Left ventricle myocardium inferior (tissue), 1 donor: ENCODE data around the gene C2CD4A. TPM values are rescaled to one million over a fixed set of nuclear protein-coding genes. Genes with fewer than 3 reads are reported as not detected.
A peak's percentile ranks its signal among the peaks of the same experiment; 100 is the strongest.

Experiments
- DNase-seq: peaks from one replicate; pipeline ENCODE4 v3.0.0-alpha.2; 2020
- H3K27ac ChIP-seq: fragments of 200-600 bp; replicated peaks from 2 replicates; pipeline ENCODE4 v1.8.0; 2021
- H3K27me3 ChIP-seq: fragments of 200-600 bp; 2 replicates; pipeline ENCODE4 v1.8.0; 2021; ENCODE audit warnings: low read depth
- H3K36me3 ChIP-seq: fragments of 200-600 bp; 2 replicates; pipeline ENCODE4 v1.8.0; 2021
- H3K4me1 ChIP-seq: fragments of 200-600 bp; 2 replicates; pipeline ENCODE4 v1.8.0; 2021
- H3K4me3 ChIP-seq: fragments of 200-600 bp; 2 replicates; pipeline ENCODE4 v1.8.0; 2021; ENCODE audit warnings: mild to moderate bottlenecking, moderate library complexity
- H3K9me3 ChIP-seq: fragments of 200-600 bp; replicated peaks from 2 replicates; pipeline ENCODE4 v1.8.0; 2021
- intact Hi-C: fragments of 100-400 bp; cut with micrococcal nuclease; formaldehyde crosslinking; loops from one replicate; pipeline ENCODE4 v1.11.0; 2022
- total RNA-seq: library from RNA; stranded (reverse); fragmentation: NEBNext Ultra II Directional; extraction: Animal tissue kit (Norgen Biotek cat#: 25700); gene quantifications from one replicate; pipeline ENCODE4 v1.2.1, GENCODE V29; 2021
- TF ChIP-seq, protein P1 (sequence below): fragments of 200-600 bp; IDR thresholded peaks from 2 replicates; pipeline ENCODE4 v1.8.0; 2021; ENCODE audit warnings: antibody characterized with exemption, mild to moderate bottlenecking, borderline replicate concordance
- donor health status: DM: no; HTN: yes; CAD: no; lungs with severe emphysema.

The C2CD4A gene
- total RNA-seq, 1 donor from 2014 or later = not detected

DNA sequence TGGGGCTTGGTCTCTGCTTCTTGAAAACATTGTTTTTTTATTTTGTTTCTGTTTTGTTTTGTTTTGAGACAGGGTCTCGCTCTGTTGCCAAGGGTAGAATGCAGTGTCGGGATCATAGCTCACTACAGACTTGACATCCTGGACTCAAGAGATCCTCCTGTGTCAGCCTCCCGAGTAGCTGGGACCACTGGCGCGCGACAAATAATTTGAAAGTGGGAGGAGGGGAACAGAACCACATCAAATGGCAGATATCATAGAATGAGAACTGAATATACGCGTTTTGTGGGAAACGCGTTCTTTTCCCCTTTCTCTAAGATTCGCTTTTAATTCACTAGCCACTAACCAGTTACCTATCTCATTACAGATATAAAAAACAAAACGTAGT lies 5.9 kb upstream of the C2CD4A start:
- Histone ChIP-seq H3K36me3 (no peaks in the 10 kb centered on the region), H3K9me3 (no peaks in the 10 kb centered on the region), H3K27ac (peak overlapping the region; percentile 93), H3K4me1 (peaks cover 40% of the 10 kb centered on the region), H3K27me3 (no peaks in the 10 kb centered on the region), H3K4me3 (peak overlapping the region; percentile 92)
- DNase-seq = no peak
- intact Hi-C loops = no loop called here
- TF ChIP-seq, protein P1, sequence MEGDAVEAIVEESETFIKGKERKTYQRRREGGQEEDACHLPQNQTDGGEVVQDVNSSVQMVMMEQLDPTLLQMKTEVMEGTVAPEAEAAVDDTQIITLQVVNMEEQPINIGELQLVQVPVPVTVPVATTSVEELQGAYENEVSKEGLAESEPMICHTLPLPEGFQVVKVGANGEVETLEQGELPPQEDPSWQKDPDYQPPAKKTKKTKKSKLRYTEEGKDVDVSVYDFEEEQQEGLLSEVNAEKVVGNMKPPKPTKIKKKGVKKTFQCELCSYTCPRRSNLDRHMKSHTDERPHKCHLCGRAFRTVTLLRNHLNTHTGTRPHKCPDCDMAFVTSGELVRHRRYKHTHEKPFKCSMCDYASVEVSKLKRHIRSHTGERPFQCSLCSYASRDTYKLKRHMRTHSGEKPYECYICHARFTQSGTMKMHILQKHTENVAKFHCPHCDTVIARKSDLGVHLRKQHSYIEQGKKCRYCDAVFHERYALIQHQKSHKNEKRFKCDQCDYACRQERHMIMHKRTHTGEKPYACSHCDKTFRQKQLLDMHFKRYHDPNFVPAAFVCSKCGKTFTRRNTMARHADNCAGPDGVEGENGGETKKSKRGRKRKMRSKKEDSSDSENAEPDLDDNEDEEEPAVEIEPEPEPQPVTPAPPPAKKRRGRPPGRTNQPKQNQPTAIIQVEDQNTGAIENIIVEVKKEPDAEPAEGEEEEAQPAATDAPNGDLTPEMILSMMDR = no peak

- Histone ChIP-seq H3K4me1 (peaks cover 48% of the 10 kb centered on the region), H3K9me3 (no peaks in the 10 kb centered on the region), H3K4me3 (no peak overlapping the region), H3K27ac (no peak overlapping the region), H3K36me3 (no peaks in the 10 kb centered on the region), H3K27me3 (no peaks in the 10 kb centered on the region)
- intact Hi-C loops = no loop called here
- TF ChIP-seq, protein P1 = no peak
- no peak for DNase-seq
These were observed 2.7 kb upstream of the C2CD4A start for GRCh38 chr15:62063825-62064635.

DNA sequence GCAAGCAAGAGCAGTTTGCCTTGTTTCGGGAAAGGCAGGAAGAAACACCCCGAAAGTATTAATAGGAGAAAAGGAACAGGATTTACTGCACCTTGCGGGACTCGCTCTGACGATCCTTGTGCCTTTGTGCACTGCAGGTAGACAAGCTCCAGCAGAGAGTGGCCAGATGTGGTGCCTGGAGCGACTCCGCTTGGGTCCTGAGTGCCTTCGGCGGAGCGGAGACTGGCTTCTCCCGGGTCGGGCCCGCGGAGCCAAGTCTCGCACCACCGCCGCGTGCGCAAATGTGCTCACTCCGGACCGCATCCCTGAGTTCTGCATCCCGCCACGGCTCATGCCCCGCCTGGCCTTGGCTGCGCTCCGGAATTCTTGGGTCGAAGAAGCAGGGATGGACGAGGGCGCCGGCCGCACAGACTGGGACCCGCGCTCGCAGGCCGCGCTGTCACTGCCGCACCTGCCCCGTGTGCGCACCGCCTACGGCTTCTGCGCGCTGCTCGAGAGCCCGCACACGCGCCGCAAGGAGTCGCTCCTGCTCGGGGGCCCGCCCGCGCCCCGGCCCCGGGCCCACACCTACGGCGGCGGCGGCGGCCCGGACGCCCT lies 769 bp downstream of the C2CD4A start:
- Histone ChIP-seq H3K9me3 (no peaks in the 10 kb centered on the region), H3K36me3 (no peaks in the 10 kb centered on the region), H3K27ac (peak overlapping the region; percentile 66), H3K4me1 (peaks cover 29% of the 10 kb centered on the region), H3K4me3 (peak overlapping the region; percentile 71), H3K27me3 (no peaks in the 10 kb centered on the region)
- peak; percentile 31 for DNase-seq
- TF ChIP-seq, protein P1 = no peak
- intact Hi-C loops = no loop called here

- TF ChIP-seq, protein P1 = peak; percentile 46
- H3K9me3 ChIP-seq = no peaks in the 10 kb centered on the region
- peak; percentile 52 for DNase-seq
- peak overlapping the region; percentile 71 for H3K4me3 ChIP-seq
- peaks cover 29% of the 10 kb centered on the region for H3K4me1 ChIP-seq
- H3K27ac ChIP-seq = peak overlapping the region; percentile 66
- H3K27me3 ChIP-seq = no peaks in the 10 kb centered on the region
- intact Hi-C loops = no loop called here
- no peaks in the 10 kb centered on the region for H3K36me3 ChIP-seq
These were observed 1.5 kb downstream of the C2CD4A start for GRCh38 chr15:62068071-62068809.

DNA sequence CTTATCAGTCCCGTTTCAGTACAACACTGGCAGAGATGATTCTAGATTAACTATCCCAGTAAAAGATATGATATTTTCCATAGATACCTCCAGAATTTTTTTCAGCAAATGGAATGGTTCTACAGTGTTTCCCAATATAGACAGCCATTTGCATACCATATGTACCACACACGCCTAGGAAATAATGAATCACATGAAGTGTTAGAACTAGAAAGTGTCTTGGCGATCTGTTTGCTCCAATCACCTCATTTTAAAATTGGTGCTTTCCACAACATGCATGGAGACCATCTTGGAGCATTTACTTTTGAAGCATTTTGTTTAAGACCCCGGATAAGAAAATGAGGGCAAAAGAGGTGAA lies 2.0 kb downstream of the C2CD4A start:
- TF ChIP-seq, protein P1 = no peak

More for the DNA sequence above, 2.0 kb downstream of the C2CD4A start:
- H3K27me3 ChIP-seq = no peaks in the 10 kb centered on the region
- peak overlapping the region; percentile 71 for H3K4me3 ChIP-seq
- H3K27ac ChIP-seq = peak overlapping the region; percentile 66
- peaks cover 29% of the 10 kb centered on the region for H3K4me1 ChIP-seq
- no peaks in the 10 kb centered on the region for H3K9me3 ChIP-seq
- intact Hi-C loops = no loop called here
- H3K36me3 ChIP-seq = no peaks in the 10 kb centered on the region
- no peak for DNase-seq
